SK-N-SH treated with all-trans-retinoic acid at 6 μM for 48 hours (cell line): ENCODE data around the gene LEFTY1.

ENCODE experiments used
- ATAC-seq: fragments of 200-7000 bp; cut with Tn5 transposase; 3 replicates; pipeline ENCODE4 v1.9.1; 2020; ENCODE audit warnings: mild to moderate bottlenecking, moderate library complexity
- ARNTL ChIP-seq: fragments of 450-650 bp; formaldehyde crosslinking; IDR thresholded peaks from 2 replicates; pipeline ENCODE4 v1.5.0; 2020; ENCODE audit warnings: low read depth, mild to moderate bottlenecking, moderate library complexity, borderline replicate concordance
- BACH2 ChIP-seq: fragments of 250-450 bp; sonication (Bioruptor Pico); IDR thresholded peaks from 2 replicates; pipeline ENCODE4 v1.9.0; 2021; ENCODE audit warnings: mild to moderate bottlenecking, borderline replicate concordance
- CSRNP3 ChIP-seq: fragments of 250-450 bp; sonication (Bioruptor Pico); IDR thresholded peaks from 2 replicates; pipeline ENCODE4 v1.5.1; 2021; ENCODE audit warnings: mild to moderate bottlenecking, moderate library complexity
- ESRRG ChIP-seq: fragments of 250-450 bp; sonication (Bioruptor Pico); IDR thresholded peaks from 2 replicates; pipeline ENCODE4 v1.6.1; 2021; ENCODE audit warnings: mild to moderate bottlenecking
- ISL1 ChIP-seq: fragments of 250-450 bp; sonication (Bioruptor Pico); IDR thresholded peaks from 2 replicates; pipeline ENCODE4 v2.1.2; 2022; ENCODE audit warnings: mild to moderate bottlenecking, moderate library complexity
- OSR1 ChIP-seq: fragments of 250-450 bp; sonication (Bioruptor Pico); IDR thresholded peaks from 2 replicates; pipeline ENCODE4 v1.8.0; 2022; ENCODE audit warnings: moderate library complexity, mild to moderate bottlenecking, inconsistent platforms
- POU6F1 ChIP-seq: fragments of 250-450 bp; sonication (Bioruptor Pico); IDR thresholded peaks from 2 replicates; pipeline ENCODE4 v1.8.0; 2021; ENCODE audit warnings: low read depth, mild to moderate bottlenecking, moderate library complexity, borderline replicate concordance
- PPARA ChIP-seq: fragments of 250-450 bp; sonication (Bioruptor Pico); IDR thresholded peaks from 2 replicates; pipeline ENCODE4 v1.5.0; 2020; ENCODE audit warnings: mild to moderate bottlenecking, borderline replicate concordance
- RARB ChIP-seq: fragments of 250-450 bp; sonication (Bioruptor Pico); IDR thresholded peaks from 2 replicates; pipeline ENCODE4 v1.8.0; 2021; ENCODE audit warnings: mild to moderate bottlenecking, moderate library complexity
- SNAI2 ChIP-seq: fragments of 250-450 bp; sonication (Bioruptor Pico); IDR thresholded peaks from 2 replicates; pipeline ENCODE4 v1.5.0; 2020; ENCODE audit warnings: mild to moderate bottlenecking, moderate library complexity
- TCF4 ChIP-seq: fragments of 250-450 bp; sonication (Bioruptor Pico); IDR thresholded peaks from 2 replicates; pipeline ENCODE4 v1.8.0; 2021; ENCODE audit warnings: mild to moderate bottlenecking, moderate library complexity, borderline replicate concordance
- TOX ChIP-seq: fragments of 250-450 bp; sonication (Bioruptor Pico); IDR thresholded peaks from 2 replicates; pipeline ENCODE4 v1.8.0; 2021; ENCODE audit warnings: mild to moderate bottlenecking, moderate library complexity, borderline replicate concordance
- ZC3H10 ChIP-seq: fragments of 250-450 bp; sonication (Bioruptor Pico); IDR thresholded peaks from 2 replicates; pipeline ENCODE4 v1.5.1; 2021; ENCODE audit warnings: mild to moderate bottlenecking, moderate library complexity
- ZFP3 ChIP-seq: fragments of 250-450 bp; sonication (Bioruptor Pico); IDR thresholded peaks from 2 replicates; pipeline ENCODE4 v1.5.0; 2020; ENCODE audit warnings: mild to moderate bottlenecking, moderate library complexity
- ZFP30 ChIP-seq: fragments of 450-650 bp; formaldehyde crosslinking; IDR thresholded peaks from 2 replicates; pipeline ENCODE4 v1.5.0; 2022; ENCODE audit warnings: mild to moderate bottlenecking, moderate library complexity
- ZNF70 ChIP-seq: fragments of 450-650 bp; formaldehyde crosslinking; IDR thresholded peaks from 2 replicates; pipeline ENCODE4 v1.5.0; 2020; ENCODE audit warnings: mild to moderate bottlenecking, moderate library complexity
- ZNF8 ChIP-seq: fragments of 450-650 bp; formaldehyde crosslinking; IDR thresholded peaks from 2 replicates; pipeline ENCODE4 v1.5.0; 2020; ENCODE audit warnings: mild to moderate bottlenecking, moderate library complexity
- TF ChIP-seq, protein P1 (sequence below): fragments of 250-450 bp; sonication (Bioruptor Pico); IDR thresholded peaks from 2 replicates; pipeline ENCODE4 v1.8.0; 2020; ENCODE audit warnings: mild to moderate bottlenecking, moderate library complexity, borderline replicate concordance
- TF ChIP-seq, protein P2 (sequence below): fragments of 250-450 bp; sonication (Bioruptor Pico); IDR thresholded peaks from 2 replicates; pipeline ENCODE4 v1.5.0; 2020; ENCODE audit warnings: mild to moderate bottlenecking, moderate library complexity

Gene LEFTY1

GRCh38 chr1:225882694-225883615 is 6.0 kb downstream of the LEFTY1 start (continued):
- TF ChIP-seq POU6F1 (CRISPR knock-in tag) (no peak), ESRRG (no peak)

- TF ChIP-seq ZFP30: no peak
- TF ChIP-seq RARB (CRISPR knock-in tag): no peak
- TF ChIP-seq TOX (CRISPR knock-in tag): no peak
- no peak for TF ChIP-seq SNAI2 (CRISPR knock-in tag)
- no peak for TF ChIP-seq ZC3H10 (CRISPR knock-in tag)
- TF ChIP-seq, protein P1, sequence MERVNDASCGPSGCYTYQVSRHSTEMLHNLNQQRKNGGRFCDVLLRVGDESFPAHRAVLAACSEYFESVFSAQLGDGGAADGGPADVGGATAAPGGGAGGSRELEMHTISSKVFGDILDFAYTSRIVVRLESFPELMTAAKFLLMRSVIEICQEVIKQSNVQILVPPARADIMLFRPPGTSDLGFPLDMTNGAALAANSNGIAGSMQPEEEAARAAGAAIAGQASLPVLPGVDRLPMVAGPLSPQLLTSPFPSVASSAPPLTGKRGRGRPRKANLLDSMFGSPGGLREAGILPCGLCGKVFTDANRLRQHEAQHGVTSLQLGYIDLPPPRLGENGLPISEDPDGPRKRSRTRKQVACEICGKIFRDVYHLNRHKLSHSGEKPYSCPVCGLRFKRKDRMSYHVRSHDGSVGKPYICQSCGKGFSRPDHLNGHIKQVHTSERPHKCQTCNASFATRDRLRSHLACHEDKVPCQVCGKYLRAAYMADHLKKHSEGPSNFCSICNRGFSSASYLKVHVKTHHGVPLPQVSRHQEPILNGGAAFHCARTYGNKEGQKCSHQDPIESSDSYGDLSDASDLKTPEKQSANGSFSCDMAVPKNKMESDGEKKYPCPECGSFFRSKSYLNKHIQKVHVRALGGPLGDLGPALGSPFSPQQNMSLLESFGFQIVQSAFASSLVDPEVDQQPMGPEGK: no peak
- no peak for TF ChIP-seq ZFP3 (CRISPR knock-in tag)
- no peak for TF ChIP-seq ZNF8 (CRISPR knock-in tag)
- no peak for TF ChIP-seq ZNF70 (CRISPR knock-in tag)
- TF ChIP-seq ARNTL (CRISPR knock-in tag): no peak
- no peak for TF ChIP-seq ISL1 (CRISPR knock-in tag)
- TF ChIP-seq CSRNP3 (CRISPR knock-in tag): no peak
- no peak for TF ChIP-seq BACH2
- no peak for TF ChIP-seq TCF4 (CRISPR knock-in tag)
- TF ChIP-seq PPARA (CRISPR knock-in tag): no peak
- TF ChIP-seq, all 23 proteins: peak for 0
- ATAC-seq: peak; percentile 91
Measured at GRCh38 chr1:225881959-225882693, 6.8 kb downstream of the LEFTY1 start, which contains the start of gene TMEM63A. TSS of gene TMEM63A (minus strand) at chr1:225882380. CDS start at chr1:225877580, 4,800 bp downstream.

DNA sequence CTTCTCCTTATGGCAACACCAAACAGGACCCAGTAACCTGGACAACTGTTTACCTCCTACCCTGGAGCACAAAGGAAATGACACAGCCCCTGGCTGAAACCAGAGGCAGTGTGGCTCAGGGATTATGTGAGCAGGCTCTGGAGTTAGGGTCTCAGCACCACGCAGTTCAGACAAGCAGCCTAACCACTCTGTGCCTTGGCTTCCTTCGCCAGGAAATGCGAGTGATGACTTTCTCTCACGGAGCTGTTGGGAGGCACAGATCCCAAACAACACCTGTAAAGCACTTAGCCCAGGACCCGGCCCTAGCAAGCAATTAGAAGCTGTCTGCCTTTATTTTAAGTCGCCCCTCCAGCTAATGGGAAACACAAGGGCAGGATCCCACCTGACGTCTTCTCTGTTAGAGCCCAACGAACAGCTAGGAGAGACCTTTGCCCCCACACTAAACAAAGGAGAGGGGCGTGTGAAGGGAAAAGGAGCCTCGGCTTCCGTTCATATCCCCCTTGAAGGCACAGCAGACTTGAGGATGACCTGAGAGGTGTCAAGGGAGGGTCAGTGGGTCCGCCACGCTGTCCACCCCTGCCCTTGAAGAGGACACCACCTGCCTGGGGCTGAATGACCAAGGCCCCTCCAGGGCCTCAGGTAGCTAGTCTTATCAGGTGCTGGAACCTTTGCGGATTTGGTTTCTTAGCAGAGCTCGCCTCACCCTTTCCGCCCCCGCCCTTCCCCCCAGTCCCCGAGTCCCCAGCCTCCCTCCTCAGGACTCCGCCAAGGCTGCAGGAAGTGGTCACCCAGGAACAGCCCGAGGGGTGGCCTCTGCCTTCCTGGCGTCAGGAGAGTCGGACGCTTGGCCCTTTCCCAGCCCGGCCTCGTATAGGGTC is 7.6 kb downstream of the LEFTY1 start:
- ATAC-seq: peak; percentile 8
- TF ChIP-seq, protein P2, sequence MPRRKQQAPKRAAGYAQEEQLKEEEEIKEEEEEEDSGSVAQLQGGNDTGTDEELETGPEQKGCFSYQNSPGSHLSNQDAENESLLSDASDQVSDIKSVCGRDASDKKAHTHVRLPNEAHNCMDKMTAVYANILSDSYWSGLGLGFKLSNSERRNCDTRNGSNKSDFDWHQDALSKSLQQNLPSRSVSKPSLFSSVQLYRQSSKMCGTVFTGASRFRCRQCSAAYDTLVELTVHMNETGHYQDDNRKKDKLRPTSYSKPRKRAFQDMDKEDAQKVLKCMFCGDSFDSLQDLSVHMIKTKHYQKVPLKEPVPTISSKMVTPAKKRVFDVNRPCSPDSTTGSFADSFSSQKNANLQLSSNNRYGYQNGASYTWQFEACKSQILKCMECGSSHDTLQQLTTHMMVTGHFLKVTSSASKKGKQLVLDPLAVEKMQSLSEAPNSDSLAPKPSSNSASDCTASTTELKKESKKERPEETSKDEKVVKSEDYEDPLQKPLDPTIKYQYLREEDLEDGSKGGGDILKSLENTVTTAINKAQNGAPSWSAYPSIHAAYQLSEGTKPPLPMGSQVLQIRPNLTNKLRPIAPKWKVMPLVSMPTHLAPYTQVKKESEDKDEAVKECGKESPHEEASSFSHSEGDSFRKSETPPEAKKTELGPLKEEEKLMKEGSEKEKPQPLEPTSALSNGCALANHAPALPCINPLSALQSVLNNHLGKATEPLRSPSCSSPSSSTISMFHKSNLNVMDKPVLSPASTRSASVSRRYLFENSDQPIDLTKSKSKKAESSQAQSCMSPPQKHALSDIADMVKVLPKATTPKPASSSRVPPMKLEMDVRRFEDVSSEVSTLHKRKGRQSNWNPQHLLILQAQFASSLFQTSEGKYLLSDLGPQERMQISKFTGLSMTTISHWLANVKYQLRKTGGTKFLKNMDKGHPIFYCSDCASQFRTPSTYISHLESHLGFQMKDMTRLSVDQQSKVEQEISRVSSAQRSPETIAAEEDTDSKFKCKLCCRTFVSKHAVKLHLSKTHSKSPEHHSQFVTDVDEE (CRISPR knock-in tag): no peak
- TF ChIP-seq OSR1 (CRISPR knock-in tag) (no peak), SNAI2 (CRISPR knock-in tag) (no peak), ZFP3 (CRISPR knock-in tag) (no peak), ZNF70 (CRISPR knock-in tag) (no peak), TOX (CRISPR knock-in tag) (no peak)
